AG04450 (cell line): Measurements from ENCODE around the gene ADSS1. TPM values are rescaled to one million over a fixed set of nuclear protein-coding genes. Genes with fewer than 3 reads are reported as not detected.

Experiments used
- CTCF ChIA-PET: fragments of 300-600, 350-600 bp; formaldehyde crosslinking; extraction: SDS; loops from one replicate; lab custom pipeline; 2022; ENCODE audit warnings: antibody characterized with exemption, inconsistent platforms; lab: Charles Lee
- POLR2A ChIA-PET: fragments of 350-600 bp; formaldehyde crosslinking; extraction: SDS; loops from one replicate; lab custom pipeline; 2021; ENCODE audit warnings: antibody characterized with exemption, inconsistent platforms; lab: Yijun Ruan, JAX
- DNase-seq: peaks from one replicate; pipeline ENCODE4 v3.0.0-alpha.2; 2011; ENCODE audit warnings: low read depth, low spot score
- H3K27ac ChIP-seq: one replicate; pipeline ENCODE4 v1.5.1; 2012; ENCODE audit warnings: low read depth, low read length, control low read depth
- H3K27me3 ChIP-seq: one replicate; pipeline ENCODE4 v1.6.0; 2012; ENCODE audit warnings: low read length; ENCODE audit not compliant: control insufficient read depth, insufficient read depth
- H3K4me3 ChIP-seq: 2 replicates; pipeline ENCODE4 v1.5.1; 2011; ENCODE audit warnings: mild to moderate bottlenecking, low read depth, low read length, control low read depth
- H3K9me3 ChIP-seq: 2 replicates; pipeline ENCODE4 v1.5.1; 2012; ENCODE audit warnings: low read length; ENCODE audit not compliant: control insufficient read depth, insufficient read depth
- CTCF ChIP-seq: IDR thresholded peaks from 2 replicates; pipeline ENCODE4 v1.5.1; 2011; ENCODE audit warnings: low read depth, low read length, control low read depth, inconsistent platforms
- polyA plus RNA-seq: library from polyadenylated mRNA; depleted of rRNA; stranded (reverse); fragments of >200 nt; gene quantifications from 2 replicates; pipeline ENCODE4 v1.2.3, GENCODE V29; 2011; rRNA removed
- small RNA-seq: library from RNA; depleted of rRNA; stranded (forward); fragments of <200 nt; gene quantifications from one replicate; pipeline ENCODE3, GENCODE V24; 2012; ENCODE audit warnings: low read depth; ENCODE audit not compliant: insufficient read length

The ADSS1 gene
- polyA plus RNA-seq, 1 experiment: 2.8 TPM

GRCh38 chr14:104794993-104795780 is 71.2 kb downstream of the ADSS1 start, which contains the start of gene AKT1:
Gene AKT1 (minus strand): TSS chr14:104795748. CDS start chr14:104792643, 3,105 bp downstream.
- DNase-seq: no peak
- H3K27me3 ChIP-seq: no peaks in the 10 kb centered on the region
- ChIA-PET CTCF (interaction anchor here (1.1 to 2.6 kb wide), 3 partner anchors 24 to 27 kb away, joined by 3 to 11 read pairs (median 3); no protein-coding TSS in a partner anchor), POLR2A (interaction anchor here (0.6 to 0.7 kb wide), 2 partner anchors 8 to 9 kb away, joined by 3 to 4 read pairs; no protein-coding TSS in a partner anchor)
- no peaks in the 10 kb centered on the region; the same call in 1 of the 2 replicates for H3K9me3 ChIP-seq
- H3K27ac ChIP-seq: peak within 1 kb of the TSS; percentile 31
- TF ChIP-seq CTCF: no peak
- peak within 1 kb of the TSS; percentile 79 for H3K4me3 ChIP-seq

- no peak for DNase-seq
- Histone ChIP-seq H3K4me3 (peak overlapping the region; percentile 60), H3K27me3 (no peaks in the 10 kb centered on the region), H3K27ac (no peak overlapping the region), H3K9me3 (no peaks in the 10 kb centered on the region; the same call in 1 of the 2 replicates)
- ChIA-PET CTCF (interaction anchor here (1.3 kb wide), 1 partner anchor 25 kb away, joined by 3 read pairs; no protein-coding TSS in a partner anchor), POLR2A (interaction anchor here (0.6 kb wide), 2 partner anchors 8 to 454 kb away, joined by 3 to 4 read pairs; no protein-coding TSS in a partner anchor)
- TF ChIP-seq CTCF: no peak
These were observed 72.0 kb downstream of the ADSS1 start for GRCh38 chr14:104795781-104796686.

GRCh38 chr14:104796687-104797081 is 72.7 kb downstream of the ADSS1 start:
- CTCF ChIA-PET: no interaction called here

More at GRCh38 chr14:104796687-104797081, 72.7 kb downstream of the ADSS1 start:
- H3K27ac ChIP-seq: no peak overlapping the region
- no peak for DNase-seq
- H3K4me3 ChIP-seq: no peak overlapping the region
- no peak for TF ChIP-seq CTCF
- no peaks in the 10 kb centered on the region for H3K27me3 ChIP-seq
- POLR2A ChIA-PET: no interaction called here
- no peaks in the 10 kb centered on the region; the same call in 1 of the 2 replicates for H3K9me3 ChIP-seq

Small RNA genes within 50 kb of the gene (small RNA-seq; reads per million reads assigned to genes)
- not detected for gene MIR4710

Other genes with a start within 250 kb of the ADSS1 start
- gene C14orf180, start 144.5 kb upstream of the ADSS1 start, polyA plus RNA-seq: not detected in 2 replicates
- 0.10 TPM in 1 of 2 replicates, not detected in the other for gene TMEM179, start 119.5 kb upstream of the ADSS1 start, polyA plus RNA-seq
- 14.9 and 18.9 TPM in 2 replicates for gene INF2, start 34.6 kb upstream of the ADSS1 start, polyA plus RNA-seq
- 49.7 and 75.3 TPM in 2 replicates for gene SIVA1, start 28.9 kb downstream of the ADSS1 start, polyA plus RNA-seq
- gene AKT1, start 71.5 kb downstream of the ADSS1 start, polyA plus RNA-seq: 104 and 129 TPM in 2 replicates
- gene ZBTB42, start 76.9 kb downstream of the ADSS1 start, polyA plus RNA-seq: 1.6 and 2.5 TPM in 2 replicates
- gene CEP170B, start 141.0 kb downstream of the ADSS1 start, polyA plus RNA-seq: 4.2 and 4.3 TPM in 2 replicates
- gene PLD4, start 200.7 kb downstream of the ADSS1 start, polyA plus RNA-seq: 0.01 TPM in 2 replicates